ENCODE measurements around the gene MTHFD2L. TPM values are rescaled to one million over a fixed set of nuclear protein-coding genes. Genes with fewer than 3 reads are reported as not detected.

MTHFD2L gene
- total and polyA plus RNA-seq, 8 donors, result 4.9 to 11.4 (median 6.8) TPM

- no peaks in the 10 kb centered on the region for H3K27me3 ChIP-seq
- no peaks in the 10 kb centered on the region for H3K4me1 ChIP-seq
- FAIRE-seq, result no peak
- H3K36me3 ChIP-seq, result no peaks in the 10 kb centered on the region
- WGBS, 2 donors, result 33 to 38% methylated on average over 2 of the region's 2 CpGs
- no peak overlapping the region for H3K27ac ChIP-seq
- no peak overlapping the region for H3K4me3 ChIP-seq
- intact Hi-C loops (cut with DNase I), result no loop called here
- no peak for TF ChIP-seq CTCF (IDR thresholded peaks at IDR 0.05)
- DNase-seq, result no peak
- peak in 1 of 4 donors; percentile 28 for ATAC-seq
- peaks cover 0 to 4% (median 0%) of the 10 kb centered on the region in 4 donors for H3K9me3 ChIP-seq
These were observed 61.3 kb downstream of the MTHFD2L start for GRCh38 chr4:74219240-74219639.

- no peak for TF ChIP-seq CTCF (IDR thresholded peaks at IDR 0.05)
- Histone ChIP-seq H3K4me3 (no peak overlapping the region), H3K4me1 (no peaks in the 10 kb centered on the region), H3K9me3 (peaks cover 0 to 4% (median 0%) of the 10 kb centered on the region in 4 donors), H3K27me3 (no peaks in the 10 kb centered on the region), H3K27ac (no peak overlapping the region), H3K36me3 (no peaks in the 10 kb centered on the region)
- intact Hi-C loops (cut with DNase I), result no loop called here
- FAIRE-seq (no peak), ATAC-seq (no peak), DNase-seq (no peak)
- 90 to 94% methylated on average over 2 of the region's 2 CpGs for WGBS, 2 donors
These were observed 65.2 kb downstream of the MTHFD2L start for GRCh38 chr4:74223098-74223497.

- FAIRE-seq (no peak), ATAC-seq (no peak), DNase-seq (no peak)
- no peaks in the 10 kb centered on the region for H3K4me1 ChIP-seq
- H3K4me3 ChIP-seq, result no peak overlapping the region
- no peaks in the 10 kb centered on the region for H3K36me3 ChIP-seq
- peaks cover 0 to 4% (median 0%) of the 10 kb centered on the region in 4 donors for H3K9me3 ChIP-seq
- WGBS, 2 donors, result 93 to 100% methylated on average over 1 of the region's 1 CpG
- H3K27ac ChIP-seq, result no peak overlapping the region
- intact Hi-C loops (cut with DNase I), result no loop called here
- no peak for TF ChIP-seq CTCF (IDR thresholded peaks at IDR 0.05)
- no peaks in the 10 kb centered on the region for H3K27me3 ChIP-seq
These were observed 65.9 kb downstream of the MTHFD2L start for GRCh38 chr4:74223801-74224200.

GRCh38 chr4:74228691-74229640 is 71.0 kb downstream of the MTHFD2L start:
- Histone ChIP-seq H3K9me3 (no peaks in the 10 kb centered on the region), H3K27ac (no peak overlapping the region), H3K4me1 (no peaks in the 10 kb centered on the region), H3K27me3 (no peaks in the 10 kb centered on the region), H3K4me3 (no peak overlapping the region), H3K36me3 (no peaks in the 10 kb centered on the region)
- WGBS, 2 donors, result 45% methylated on average over 4 of the region's 4 CpGs
- TF ChIP-seq CTCF (IDR thresholded peaks at IDR 0.05), result peak; percentile 70 to 88 (median 78)
- ATAC-seq, result peak; percentile 75 to 89 (median 88)
- peak; percentile 37 for FAIRE-seq
- peak; percentile 48 to 82 (median 70) for DNase-seq
- intact Hi-C loops (cut with DNase I), result no loop called here

All from pancreas (tissue), 10 donors.